SH-SY5Y (cell line): ENCODE data around the gene TRABD2A.

Experiments used
- GATA2 ChIP-seq: IDR thresholded peaks from 2 replicates; pipeline ENCODE4 v1.6.1; 2011; ENCODE audit warnings: mild to moderate bottlenecking, low read depth, low read length
- GATA3 ChIP-seq: IDR thresholded peaks from 2 replicates; pipeline ENCODE4 v1.6.1; 2011; ENCODE audit warnings: low read depth, mild to moderate bottlenecking, low read length, moderate library complexity

GRCh38 chr2:84923009-84923408, 42.1 kb upstream of the TRABD2A start:
- TF ChIP-seq GATA2 (no peak), GATA3 (no peak)
